NCI-H2107 (cell line): ENCODE measurements around the gene S1PR3.
"Not testable (repeated sequence)": the region's sequence is repeated elsewhere in the genome, so short reads cannot be mapped to it uniquely, and the experiment has no call there.

ENCODE experiments used
- DNase-seq: peaks from one replicate; lab custom pipeline; 2025; lab: John Stamatoyannopoulos, UW

S1PR3 gene

DNA sequence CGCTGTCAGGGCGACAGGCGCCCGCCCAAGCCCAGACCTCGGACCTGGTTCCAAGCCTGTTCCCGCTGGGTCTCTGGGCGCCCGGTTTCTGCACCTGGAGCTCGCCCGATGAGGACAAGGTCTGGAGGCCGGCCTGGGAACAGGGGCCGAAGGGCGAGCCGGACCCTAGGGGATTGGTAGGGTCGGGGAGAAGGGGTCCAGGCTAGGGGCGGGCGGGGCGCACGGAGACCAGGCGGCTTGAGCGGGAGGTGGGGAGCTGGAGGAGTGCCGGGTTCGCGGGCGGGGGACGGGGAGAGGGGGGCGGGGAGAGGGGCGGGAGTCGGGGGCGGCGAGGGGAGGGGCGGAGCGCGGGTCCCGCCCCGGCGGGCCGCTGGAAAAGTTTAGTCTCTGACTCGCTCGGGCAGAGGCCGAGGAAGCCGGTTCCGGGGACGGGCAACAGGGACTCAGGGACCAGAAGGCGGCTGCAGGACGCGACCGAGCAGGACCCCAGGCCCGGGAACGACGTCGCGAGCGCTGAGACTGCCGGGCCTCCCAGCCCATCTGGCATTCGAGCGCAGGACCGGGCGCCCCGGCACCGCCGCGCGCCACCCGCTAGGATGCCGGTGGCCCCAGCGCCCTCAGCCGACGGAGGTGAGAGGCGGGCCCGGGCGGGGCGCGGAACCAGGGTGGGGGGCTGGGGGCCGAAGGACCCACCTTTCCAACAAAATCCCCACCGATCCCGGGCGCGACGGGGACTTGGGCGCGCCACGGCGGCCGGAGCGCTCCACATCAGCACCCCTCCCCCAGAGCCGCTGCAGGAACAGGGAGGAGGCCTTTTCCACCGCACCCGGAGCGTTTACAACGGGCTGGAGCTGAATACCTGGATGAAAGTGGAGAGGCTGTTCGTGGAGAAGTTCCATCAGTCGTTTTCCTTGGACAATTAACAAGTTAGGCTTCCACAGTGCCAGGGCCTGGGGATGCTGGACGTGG is at the start of gene S1PR3:
TSS of gene S1PR3 (plus strand) at position 403 of the 969 bp plus-strand sequence. CDS start 9,733 bp downstream, outside the sequence.
- no peak for DNase-seq

DNA sequence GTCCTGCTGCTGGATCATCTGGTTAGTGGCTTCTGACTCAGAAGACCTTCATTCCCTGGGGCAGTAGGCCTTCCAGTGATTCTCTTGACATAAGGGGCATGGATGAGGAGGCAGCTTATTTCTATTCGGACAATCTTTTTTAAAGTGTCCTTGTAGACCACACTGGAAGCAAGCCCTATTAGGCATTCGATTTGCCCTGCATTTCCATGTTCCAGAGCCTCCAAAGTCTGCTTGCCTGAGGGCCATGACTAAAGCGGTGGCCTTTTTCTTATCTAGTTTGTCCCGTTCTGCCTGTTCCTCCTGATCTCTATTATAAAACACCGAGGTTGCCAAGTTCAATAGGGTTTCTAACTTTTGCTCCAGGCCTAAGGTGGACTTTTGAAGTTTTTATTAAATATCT is 49.7 kb upstream of the S1PR3 start:
- not testable (repeated sequence) for DNase-seq

DNA sequence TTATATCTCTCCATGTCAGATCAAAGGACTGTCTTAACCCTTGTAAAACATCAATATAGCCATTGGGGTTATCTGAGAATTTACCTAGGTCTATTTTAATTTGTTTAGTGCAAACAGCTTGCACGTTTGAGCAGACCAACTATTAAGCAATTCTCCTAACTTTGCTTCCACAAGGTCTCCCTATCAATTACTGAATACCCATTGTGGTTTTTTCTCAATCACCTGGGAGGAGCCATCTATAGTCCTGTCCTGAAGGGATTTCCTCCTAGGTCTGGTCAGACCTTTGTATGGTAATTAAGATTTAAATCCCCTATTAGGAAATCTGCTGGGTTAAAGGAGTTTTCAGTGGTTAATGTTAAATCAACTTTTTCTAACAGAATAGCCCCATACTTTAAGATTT is 48.9 kb upstream of the S1PR3 start:
- DNase-seq = no peak

DNA sequence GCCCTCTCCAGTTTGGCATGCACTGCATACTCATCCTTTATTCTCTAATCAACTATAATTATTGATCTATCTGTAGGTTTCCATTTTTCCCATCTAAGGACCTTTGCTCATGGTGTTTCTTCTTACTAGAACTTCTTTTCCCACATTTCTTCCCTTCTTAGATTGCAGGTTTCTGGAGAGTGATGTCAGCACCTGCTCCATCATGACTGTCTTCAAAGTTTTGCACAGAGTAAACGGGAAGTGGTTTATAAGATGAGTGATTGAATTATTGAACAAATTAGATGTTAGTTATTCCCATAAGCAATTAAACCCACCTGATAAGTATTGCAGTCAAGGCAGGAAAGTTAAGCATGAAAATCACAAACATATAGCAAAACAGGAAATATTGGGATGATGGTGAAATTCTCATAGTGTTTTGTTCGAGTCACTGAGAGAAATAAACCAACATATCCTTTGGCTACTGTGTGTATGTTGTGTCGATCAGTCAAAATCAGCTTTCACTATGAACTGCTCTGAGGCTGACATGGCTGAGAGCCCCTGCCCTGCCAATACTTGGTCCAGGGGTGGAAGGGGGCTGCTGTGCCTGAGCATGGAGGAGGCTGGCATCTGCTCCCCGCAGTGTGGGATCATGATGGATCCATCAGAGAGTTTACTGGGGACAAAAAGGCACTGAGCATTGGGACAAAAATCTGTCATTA is 45.5 kb upstream of the S1PR3 start:
- no peak for DNase-seq

DNA sequence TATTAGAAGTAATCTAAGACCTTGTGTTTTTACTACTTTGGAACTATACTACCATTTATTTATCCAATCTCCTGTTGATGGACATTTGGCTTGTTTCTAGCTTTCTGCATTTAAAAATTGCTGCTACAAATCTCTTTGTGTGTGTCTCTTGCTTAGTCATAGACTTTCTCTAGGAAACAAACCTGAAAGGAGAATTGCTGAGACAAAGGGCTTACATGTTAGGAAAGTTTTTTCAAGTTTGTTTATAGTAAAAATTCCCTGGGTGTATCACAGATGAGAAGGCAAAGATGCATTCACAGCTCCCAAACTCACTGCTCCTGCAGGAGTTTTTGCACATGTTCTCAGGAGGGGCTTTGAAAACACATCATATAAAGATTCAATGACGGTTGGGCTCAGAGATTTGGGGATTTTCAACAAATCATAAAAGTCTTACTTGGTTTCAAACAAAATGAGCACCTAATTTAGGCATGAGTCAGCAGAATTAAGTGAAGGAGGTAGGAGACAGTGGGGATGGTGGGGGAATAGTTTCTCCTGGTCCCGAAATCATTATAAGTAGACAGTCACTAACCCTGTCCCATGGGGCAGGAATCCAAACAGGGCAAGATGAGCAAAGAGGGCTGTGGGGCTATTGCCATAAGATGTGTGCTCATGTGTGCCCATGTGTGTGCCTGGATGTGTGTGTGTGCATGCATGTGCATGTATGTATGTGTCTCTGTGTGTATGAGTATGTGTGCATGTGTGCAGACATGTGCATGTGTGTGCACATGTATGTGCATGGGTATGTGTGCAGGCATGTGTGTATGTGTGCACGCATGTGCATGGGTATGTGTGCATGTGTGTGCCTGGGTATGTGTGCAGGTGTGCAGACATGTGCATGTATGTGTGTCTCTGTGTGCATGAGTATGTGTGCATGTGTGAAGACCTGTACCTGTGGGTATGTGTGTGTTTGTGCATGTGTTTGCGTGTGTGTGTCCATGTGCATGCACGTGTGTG is 43.4 kb upstream of the S1PR3 start:
- DNase-seq = no peak

DNA sequence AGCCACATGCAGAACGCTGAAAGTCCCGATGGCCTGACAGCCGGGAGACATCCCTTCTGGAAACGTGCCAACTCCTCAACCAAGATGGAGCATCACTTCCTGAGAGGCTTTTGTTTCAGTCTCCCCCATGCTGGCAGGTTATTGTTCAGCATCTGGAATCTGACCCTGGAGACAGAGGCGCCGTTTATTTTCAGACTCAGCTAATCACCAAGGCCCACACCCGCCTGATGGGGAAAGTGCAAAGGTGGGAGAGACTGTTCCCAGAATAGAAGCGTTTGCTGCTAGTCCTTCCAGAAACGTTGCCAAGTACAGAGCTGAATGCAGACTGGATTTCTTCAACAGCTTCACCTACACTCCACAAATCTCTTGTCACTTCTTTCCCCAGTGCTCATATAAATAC is 41.8 kb upstream of the S1PR3 start:
- DNase-seq = no peak

DNA sequence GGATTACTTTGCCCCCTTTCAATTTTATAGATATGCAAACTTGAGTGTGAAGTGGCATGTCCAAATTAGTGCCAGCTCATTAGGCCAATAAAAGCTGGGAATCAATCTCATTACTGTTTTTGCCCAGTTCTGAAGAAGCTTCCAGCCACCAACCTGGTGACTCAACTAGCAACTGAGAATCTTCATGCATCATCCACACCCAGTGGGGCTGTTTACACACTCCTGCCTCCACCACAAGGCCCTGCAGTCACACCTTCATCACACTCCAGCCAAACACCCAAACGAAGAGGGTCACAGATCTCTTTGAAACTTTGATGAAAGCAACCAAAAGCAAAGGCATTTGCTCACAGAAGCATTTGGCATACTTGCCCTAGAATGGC is 41.3 kb upstream of the S1PR3 start:
- no peak for DNase-seq

DNA sequence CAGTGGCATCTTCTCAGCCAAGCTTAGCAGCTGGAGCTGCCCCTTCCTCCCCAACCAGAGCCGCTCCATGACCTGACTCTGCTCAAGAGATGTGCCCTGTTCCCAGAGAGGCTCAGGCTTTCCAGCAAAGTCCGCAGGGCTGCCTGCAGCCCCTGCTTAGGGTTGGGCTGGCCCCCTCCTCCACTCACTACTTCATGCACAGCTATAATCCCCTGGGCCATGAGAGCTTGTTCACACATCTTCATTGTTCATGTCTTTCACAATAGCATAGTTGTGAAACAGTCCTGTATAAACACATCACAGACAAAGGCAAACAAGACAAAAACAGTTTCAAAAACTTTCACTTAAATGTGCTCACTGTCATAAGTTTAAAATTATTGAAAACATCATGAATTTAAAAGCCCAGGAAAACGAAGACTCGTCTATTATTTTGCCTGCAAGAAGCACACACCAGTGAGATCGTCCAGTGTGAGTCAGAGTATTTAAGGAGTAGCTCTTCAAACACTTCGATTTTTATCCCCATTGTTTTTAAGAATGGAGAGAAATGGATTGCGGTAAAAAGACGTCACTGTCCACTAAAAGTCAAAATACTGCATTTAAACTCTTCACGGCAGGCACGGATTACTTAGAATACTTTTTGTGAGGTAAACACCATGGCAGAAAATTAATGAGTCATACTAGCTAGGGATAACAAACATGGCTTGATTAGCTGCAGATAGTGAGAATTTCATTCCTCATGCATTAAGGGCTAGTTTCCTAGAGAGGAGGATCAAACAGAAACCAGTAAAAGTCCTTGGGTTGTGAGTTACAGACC is 40.7 kb upstream of the S1PR3 start:
- DNase-seq = no peak

DNA sequence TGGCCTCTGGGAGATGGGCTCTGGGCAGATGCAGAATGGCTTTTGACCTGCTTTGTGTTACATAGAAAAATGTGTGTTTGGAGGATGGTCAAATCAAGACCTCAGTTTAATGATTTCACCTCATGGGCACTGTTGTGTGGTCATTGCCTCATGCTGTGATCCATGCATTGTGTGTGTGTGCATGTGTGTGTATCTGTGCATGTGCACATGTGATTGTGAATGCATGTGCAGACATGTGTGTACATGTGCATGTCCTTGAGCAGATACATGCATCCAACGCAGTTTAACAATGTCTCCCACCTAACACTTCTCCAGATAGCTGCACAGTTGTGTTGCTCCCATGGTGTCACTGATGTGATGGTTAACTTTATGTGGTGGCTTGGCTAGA is 40.1 kb upstream of the S1PR3 start:
- no peak for DNase-seq

DNA sequence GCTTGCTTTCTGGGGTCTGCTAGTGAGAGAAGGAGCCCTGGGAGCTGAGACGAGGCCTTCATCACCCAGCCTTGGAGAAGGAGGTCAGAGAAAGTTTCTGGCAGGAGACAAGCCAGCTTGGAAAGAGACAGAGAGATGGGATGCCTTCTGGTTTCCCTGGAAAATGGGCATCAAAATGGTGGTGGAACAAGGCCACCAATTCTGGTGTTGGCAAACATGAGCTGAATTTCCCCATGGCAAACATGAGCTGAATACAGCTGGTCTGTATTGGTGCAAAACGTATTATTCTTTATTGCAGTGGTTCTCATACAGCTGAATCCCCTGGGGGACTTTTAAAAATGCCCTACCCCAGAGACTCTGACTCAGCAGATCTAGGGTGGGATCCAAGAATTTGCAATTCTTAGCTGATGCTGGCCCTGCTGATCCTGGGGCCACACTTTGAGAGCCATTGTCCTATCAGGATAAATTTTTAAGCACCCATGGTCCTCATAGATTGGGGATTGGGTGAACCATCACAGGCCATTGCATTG is 39.1 kb upstream of the S1PR3 start:
- DNase-seq = no peak

DNA sequence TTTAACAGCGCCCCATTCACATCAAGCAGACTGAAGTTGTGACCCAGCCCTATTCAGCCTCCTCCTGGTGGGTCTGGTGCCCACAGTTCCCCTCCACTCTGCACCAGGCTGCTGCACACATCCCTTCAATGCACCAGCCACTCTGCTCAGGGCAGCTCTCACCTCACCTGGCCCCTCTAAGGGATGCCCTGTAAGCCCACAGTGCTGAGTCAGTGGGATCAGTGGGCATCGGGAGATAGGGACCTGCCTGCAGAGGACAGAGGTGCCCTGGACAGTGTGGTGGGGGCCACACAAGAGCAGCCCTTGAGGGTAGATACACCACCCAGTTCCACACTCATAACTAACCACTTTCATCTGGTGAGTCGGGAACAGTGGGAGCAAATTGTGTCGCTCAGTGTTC is 38.3 kb upstream of the S1PR3 start:
- DNase-seq = no peak

DNA sequence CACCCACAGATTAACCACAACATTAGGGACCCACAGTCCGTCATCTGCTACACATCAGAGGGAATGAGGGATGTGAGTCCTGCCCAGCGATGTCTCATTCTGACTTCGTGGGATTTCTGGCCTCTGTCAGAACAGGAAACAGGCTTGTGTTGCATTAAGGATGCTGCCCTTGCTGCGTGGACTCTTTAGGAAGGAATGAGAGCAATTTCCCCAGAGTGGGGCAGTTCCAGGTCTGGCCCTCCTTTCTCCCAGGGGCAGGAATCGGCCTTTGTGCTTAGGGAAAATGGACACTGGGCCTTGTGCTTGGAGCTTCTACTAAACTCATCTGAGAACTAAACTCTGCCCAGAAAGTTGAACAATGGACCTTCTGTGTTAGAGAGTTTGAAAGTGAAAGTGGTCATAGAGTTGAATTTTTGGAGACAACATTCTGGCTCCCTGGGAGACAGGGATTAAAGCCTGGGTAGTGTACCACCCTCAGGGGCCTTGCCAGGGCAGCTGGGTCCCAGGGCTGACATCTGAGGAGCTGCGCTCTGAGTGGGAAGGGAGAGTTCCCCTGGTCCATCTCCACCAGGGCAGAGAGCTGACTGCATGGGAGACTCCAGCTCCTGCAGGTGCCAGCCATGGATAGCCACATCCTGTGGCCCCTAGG is 37.8 kb upstream of the S1PR3 start:
- no peak for DNase-seq

DNA sequence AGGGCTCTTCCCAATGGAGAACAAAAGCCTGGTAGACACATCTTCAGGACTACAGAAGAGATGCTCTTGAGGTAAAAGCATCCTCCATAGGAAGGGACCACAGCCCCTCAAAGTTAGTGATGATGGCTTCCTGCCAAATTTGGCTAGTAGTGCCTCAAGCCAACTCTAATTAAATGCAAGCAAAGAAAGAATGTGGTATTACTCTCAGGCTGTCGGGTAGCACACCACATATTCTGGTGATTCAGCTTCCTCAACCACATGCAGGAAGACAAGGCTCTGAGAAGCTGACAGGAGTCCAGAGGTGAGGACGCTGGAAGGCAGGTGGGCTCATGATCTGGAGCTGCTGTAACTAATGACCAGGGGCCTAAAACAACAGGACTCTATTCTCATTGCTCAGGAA is 37.2 kb upstream of the S1PR3 start:
- no peak for DNase-seq

DNA sequence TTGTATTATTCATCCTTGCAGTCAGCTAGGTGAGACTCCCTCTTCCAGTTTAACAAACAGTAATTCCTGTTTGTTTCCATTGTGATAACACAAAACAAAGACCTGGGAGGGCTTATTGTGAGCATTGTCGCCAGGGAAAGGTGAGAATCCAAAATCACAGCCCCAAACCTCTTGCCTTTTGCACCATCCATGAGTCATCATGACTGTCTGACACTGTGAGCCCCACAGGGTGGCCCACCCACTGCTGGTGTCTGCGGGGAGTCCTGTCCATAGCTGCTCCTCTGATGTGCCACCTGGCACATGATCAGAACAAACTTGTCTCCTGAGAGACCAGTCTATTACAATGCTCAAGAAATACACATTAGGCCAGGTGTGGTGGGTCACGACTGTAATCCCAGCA is 33.7 kb upstream of the S1PR3 start:
- no peak for DNase-seq

DNA sequence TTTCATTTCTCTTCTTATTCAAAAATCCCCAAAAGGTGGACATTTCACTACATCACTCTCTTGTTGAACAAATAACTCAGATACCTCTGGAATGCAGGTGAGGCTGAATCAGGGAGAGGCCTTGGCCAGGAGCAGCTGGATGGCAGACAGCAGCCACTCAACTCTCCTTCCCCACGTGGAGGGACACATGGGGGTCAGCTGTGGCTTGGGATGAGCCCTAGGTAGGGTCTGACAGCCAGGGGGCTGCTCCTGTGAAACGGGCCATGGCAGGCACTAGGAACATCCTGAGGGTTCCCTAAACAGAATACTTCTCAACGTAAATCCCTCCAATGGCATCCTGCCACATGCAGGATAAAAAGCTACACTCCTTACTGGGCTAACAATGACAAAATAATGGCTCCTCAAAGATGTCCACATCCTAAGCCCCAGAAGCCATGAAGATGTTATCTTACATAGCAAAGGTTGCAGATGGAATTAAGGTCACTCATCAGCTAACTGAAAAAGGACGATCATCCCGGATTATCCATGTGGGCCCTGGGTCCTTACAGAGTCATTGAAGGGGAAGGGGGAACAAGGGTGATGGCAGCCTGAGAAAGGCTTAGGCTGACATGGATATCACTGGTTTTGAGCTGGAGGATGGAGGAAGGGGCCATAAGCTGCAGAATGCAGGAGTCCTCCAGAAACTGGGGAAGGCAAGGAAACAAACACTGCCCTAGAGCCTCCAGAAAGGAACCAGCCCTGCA is 31.4 kb upstream of the S1PR3 start:
- no peak for DNase-seq

DNA sequence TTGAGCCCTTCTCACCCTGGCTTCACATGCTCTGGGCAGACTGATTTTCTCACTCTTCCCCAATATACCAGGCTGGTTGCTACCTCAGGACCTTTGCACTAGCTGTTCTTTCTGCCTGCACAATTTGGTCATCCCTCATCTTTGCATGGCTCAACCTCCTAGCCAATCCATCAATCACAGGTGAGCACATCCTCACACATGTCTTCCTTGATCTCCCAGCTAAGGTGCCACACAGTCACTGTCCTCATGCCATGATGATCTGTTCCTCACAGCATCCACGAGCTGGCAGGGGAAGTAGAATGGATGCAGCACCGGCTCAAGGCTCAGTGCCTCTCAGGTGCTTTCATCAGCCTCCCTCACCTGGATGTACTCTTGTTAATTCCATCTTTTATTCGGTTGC is 30.6 kb upstream of the S1PR3 start:
- DNase-seq = no peak

DNA sequence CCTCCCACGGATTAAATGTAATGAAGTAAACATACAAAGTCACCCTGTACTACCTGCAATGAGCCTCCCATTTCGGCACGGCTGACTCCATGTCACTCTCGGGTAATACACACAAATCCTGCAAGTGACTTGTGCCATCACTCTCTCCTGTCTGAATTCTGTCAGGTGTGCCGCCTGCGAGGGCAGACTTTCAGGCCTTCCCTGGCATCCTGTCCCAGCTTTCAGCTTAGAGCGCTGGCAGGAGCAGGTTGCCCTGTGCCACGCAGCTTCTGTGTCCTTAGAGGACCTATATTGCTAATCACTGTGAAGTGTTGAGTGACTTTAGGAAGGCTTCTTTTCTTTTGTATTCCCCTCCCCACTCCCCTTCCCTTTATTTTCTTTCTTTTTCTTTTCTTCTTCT is 25.8 kb upstream of the S1PR3 start:
- DNase-seq = no peak

DNA sequence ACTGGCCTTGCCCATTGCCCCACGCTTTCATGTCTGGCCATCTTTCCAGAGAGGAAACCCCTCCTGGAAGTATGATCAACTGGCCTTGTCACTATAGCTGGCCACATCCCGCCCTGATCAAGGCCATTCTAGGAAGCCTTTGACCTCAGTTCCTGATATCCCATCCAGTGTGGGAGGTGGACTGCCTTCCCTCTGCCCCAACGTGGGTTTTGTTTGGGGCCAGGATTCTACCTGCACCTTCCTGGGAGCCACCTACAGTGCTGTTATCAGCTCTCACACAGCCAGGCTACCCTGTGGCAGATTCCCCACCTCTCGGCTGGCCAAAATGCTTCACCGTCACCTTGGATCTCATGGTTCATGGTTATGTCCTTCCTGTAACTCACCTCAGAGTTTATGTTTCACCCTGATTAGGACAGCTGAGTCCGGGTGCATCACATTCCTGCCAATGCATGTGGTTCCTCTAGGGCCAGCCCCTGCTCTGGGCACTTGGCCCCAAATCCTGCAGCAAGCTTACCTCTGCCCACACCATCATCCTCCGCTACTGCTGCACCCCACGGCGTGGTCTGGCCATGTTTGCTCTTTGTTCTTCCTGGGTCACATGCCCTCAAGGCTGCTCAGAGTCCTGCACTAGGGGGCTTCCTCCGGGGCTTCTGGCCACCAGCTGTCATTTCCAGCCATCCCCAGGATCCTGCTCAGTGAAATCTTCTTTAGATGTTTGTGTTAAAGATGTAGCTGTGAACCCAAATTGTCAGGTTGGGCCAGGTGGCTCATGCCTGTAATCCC is 24.2 kb upstream of the S1PR3 start:
- no peak for DNase-seq

DNA sequence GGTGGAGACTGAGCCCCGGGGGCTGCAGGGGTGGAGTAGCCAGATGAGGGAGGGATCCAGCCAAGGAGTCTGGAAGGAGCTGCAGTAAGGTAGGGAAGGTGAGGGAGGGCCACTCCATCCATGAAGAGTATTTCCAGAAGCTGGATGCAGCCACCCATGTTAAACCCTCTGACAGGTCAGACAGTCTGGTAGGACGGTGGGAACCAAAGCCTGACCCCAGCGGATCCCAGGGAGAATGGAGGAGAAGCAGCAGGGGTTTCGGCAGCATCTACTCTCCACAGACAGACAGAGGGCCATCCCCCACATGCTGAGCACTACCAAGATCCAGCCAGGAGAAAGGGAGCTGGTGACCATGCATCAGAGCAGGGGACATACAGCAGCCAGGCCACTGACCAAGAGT is 22.5 kb upstream of the S1PR3 start:
- no peak for DNase-seq
